ENCODE data around the gene ACTBL2.
A peak's percentile ranks its signal among the peaks of the same experiment; 100 is the strongest.
"Not testable (repeated sequence)": the region's sequence is repeated elsewhere in the genome, so short reads cannot be mapped to it uniquely, and the experiment has no call there.

Gene ACTBL2

DNA sequence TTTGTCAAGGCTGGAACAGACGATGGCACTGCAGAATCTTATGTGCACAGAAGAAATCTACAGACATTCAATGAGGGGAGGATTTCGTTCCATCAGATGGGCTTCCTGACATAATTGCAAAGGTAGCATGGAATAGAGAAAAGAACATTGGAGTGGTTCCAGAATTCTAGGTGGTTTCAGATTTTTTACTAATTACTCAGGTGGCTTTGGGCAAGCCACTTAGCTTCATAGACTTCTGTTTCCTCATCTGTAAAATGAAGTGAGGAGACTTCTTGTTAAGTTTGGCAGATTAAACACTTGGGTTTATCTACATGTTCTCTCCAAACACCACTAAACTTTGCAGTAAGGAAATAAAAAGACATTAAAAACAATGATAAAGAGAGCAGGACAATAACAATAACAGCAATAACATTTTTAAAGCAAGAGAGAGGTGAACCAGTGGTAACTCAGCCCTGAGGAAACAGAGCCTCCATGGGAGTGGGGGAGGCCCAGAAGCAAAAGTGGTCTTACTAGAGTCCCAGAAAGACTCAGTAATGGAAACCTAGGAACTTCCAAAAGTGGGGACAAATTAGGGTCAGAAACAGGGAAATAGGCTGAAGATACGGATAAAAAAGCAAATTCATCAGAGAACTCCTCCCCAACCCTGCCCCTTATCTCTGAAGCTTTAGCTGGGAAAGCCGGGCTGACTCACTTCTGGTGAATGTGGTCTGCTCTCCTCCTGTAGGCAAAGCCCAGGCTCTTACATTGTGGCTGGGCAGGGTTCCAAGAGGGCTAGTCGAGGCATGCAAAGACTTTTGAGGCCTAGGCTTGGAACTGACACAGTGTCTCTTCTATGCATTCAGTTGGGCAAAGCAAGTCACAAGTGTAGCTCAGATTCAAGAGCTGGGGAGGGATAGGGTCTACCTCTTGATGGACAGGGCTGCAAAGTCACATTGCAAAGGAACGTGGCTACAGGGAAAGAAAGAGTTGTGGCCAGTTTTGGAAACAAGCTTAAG, 11.8 kb upstream of the ACTBL2 start:
- DNase-seq, result no peak

DNA sequence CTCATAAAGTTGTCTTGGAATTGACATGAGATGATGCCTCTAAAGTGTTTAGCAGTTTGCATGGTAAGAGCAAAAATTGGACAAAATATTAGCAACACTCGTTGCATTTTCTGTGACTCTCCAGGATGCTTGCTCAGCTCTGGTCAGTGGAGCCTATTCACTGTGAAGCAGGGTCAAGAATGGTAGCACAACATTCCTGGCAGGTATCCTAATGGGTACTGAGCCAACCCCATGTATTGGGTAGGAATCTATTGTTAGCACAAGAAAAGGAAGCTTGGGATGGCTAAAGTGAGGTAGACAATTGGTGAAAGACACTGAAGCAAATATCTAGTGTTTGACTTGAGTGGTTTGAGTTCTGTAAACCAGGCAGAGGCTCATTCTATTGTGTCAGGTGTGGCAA, 10.4 kb upstream of the ACTBL2 start:
- no peak for DNase-seq

DNA sequence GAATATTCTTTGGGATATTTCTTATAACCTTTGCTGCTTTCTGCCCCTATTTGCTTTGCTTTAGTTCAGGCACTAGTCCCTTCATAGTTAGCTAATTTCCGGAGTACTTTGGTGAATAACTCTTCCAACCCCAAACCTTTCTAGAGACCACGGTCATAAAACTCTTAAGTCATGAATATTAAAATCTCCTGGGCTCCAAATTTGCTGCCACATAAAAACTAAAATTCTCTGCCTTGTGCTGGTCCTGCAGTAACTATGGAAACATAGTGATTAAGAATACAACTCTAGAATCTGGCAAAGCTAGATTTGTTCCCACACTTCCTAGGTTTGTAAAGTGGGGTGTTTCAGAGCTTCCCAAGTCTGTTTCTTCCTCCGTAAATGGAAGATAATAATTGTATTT, 10.0 kb upstream of the ACTBL2 start:
- no peak for DNase-seq

DNA sequence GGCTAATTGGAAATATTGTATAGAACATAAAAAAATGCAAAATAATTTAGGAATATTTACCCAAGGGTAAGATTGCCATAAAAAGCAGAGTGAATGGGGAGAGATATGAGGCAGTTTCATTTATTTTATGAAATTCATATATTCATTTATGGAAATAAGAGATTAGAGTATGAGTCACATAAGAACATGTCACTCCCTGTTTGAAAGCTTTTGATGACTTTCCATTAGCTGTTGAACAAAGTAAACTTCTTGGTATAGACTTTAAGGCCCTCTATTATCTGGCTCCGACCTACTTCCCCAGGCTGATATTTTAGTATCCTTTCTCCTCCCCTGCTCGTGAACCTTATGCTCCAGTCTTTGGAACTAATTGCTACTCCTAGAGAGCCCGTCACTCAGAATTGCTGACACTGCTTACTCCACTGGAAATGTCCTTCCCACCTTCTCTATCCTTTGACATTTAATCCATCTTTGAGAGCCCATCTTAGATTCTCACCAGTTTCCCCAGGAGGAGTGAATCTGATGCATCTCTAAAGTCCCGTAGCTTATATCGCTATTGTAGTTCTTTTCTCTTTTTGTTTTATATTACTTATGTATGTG, 8.9 kb upstream of the ACTBL2 start:
- no peak for DNase-seq

DNA sequence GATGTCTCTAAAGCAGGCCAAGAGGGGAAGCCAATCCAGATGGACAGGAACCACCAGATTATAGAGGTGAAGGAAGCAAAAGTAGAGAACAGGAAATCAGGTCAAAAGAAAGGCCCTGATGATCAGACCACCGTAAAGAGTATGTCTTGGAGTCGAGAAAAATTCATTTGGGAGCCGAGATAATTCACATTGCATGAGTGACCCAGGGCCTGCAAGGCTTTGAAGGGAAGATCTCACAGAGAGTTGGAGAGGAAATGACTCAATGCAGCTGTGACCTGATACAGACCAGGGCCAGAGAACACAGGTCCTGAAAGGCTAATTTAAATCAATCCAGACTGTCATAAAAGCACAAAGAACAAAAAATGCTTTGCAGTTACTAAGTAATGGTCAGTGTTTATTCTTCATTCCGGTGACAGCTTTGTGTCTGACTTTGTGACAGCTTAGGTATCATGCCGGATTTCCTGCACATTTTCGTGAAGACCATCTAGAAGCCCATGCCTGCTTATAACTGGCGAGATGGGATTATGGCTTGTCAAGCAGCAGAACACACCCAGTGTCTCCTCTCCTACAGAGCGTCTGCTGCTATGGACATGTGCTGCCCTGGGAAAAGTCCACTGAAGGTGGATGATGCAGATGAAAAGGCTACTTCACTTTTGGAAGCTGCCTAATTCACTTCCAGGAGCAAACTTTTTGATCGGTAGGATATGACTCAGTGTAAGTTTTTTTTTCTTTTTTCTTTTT, 5.8 kb upstream of the ACTBL2 start:
- no peak for DNase-seq

DNA sequence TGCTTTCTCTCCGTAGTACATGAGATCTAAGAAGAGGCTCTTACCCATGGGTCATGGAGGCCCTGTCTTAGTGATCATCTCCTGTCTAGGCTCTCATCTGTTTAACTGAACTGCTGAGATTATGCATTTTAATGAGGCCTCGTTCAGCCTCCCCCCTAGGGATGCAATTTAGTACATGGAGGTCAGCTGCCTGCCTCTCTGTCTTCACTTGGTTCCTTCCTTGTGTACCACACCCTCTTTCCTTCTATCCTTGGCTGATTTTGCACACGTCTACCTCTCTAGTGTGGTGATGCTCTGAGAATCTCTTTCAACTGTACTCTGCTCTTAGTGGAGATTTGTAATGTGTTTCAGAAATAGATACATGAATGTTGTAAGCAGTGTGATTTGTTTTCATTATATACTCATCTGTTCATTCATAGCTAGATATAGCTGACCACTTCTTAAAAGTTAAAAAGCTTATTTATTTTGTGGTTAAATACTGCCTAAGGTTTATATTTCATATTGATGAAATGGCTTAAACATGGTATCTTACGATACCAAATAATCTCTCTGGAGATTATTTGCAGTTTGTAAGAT, 3.5 kb upstream of the ACTBL2 start:
- no peak for DNase-seq

DNA sequence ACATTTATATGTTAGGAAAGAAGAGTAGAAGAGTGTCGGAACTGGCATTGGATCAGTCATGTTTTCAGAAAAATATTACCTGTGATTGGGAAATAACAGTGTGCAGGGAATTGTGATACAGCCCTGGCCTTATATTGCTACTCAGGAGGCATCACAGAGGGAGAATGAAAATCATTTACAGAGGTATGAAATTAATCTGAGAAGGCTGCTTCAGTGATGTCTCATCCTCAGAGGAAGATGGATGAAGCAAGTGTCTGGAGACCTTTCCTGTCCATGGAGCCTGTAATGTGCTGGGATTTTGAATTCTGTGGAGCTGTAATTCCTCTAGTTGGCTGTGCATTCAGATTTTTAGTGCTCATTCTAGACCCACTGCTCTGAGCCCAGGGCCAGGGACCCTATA, 3.8 kb downstream of the ACTBL2 start:
- DNase-seq, result no peak

DNA sequence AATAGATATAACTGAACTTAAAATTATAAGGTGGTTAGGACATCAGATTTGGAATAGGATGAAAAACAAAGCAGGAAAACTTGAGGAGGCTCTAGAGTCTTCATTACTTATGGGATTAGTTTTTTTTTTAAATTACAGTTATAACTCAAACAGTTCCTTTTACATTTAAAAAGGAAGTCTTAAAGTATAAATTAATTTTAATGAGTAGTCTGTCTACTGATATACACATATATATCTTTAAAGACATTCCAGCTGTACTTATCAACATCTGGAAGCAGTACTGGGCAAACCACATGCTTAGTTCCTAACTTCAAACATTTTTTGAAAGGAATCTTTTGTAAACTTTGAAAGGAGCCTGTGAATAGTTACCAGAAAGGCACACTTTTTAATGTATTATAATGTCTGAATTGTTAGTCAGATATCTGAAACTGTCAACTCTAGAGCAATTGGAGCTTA, 6.0 kb downstream of the ACTBL2 start:
- DNase-seq, result no peak

DNA sequence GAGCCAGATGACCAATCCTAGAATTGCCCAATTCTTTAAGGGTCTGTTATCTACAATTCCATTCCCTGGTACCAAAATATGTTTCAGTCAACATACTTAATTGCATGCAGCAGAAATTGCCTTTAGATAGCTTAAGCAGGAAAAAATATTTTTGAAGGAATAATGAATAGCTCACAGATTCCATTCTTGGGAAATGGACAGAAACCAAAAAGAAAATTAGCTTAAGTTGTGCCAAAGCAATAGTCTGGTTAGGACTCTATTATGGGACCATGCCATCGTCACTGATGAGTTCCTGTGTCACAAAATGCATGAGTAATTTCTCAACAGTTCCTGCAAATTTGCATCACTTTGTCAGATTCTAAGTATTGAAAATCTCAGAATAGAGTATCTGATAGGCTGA, 12.3 kb downstream of the ACTBL2 start:
- no peak for DNase-seq

DNA sequence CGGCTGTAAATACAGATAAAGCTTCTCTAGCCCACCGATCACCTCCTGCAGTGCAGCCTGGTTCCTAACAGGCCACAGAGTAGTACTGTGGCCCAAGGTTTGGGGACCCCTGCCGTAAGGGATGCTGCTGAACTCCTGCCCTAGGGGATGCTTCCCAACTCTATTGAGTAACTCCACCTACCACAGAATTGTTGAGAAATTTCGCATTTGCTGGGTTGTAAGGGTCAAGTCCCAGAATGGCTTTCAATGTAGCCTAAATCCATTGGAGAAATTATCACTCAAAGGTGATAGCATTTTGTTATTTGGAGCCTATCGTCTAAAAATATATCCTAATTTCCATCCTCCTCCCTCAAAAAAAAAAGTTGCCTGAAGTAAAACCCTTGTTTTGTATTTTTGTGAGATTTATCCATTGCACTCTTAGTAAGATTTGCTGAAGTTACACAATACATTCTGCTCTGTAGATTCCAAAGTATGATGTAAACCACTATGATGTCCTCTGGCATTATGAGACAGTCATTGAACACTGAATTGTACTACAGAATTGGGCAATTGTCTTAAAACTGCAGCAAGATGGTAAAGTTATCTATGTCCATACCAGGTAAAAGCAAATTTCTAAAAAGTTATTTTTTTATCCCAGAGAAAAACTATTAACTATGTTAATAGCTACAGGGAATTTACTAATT, 14.0 kb downstream of the ACTBL2 start:
- peak; percentile 6 to 32 for DNase-seq

DNA sequence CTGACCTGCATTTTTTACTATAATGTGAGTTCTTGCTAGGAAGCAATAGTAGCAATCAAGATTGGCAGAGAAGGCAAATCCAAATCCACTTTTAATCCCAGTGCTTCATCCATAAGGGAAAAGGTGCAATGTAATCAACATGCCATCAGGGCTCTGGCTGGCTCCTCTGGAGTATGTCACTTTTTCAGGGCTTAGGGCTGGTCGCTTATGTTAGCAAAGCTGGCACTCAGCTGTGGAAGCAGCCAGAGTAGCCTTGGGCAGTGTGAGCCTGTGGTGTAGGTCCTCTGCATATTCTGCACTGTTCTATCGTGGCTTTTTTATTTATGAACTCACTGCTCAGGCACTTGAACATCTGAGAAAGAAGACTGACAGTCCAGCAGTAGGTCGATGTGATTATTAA, 16.1 kb downstream of the ACTBL2 start:
- DNase-seq, result no peak

DNA sequence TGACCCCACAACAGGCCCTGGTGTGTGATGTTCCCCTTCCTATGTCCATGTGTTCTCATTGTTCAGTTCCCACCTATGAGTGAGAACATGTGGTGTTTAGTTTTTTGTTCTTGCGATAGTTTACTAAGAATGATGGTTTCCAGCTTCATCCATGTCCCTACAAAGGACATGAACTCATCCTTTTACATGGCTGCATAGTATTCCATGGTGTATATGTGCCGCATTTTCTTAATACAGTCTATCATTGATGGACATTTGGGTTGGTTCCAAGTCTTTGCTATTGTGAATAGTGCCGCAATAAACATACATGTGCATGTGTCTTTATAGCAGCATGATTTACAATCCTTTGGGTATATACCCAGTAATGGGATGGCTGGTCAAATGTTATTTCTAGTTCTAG, 22.6 kb downstream of the ACTBL2 start:
- DNase-seq, result not testable (repeated sequence)

DNA sequence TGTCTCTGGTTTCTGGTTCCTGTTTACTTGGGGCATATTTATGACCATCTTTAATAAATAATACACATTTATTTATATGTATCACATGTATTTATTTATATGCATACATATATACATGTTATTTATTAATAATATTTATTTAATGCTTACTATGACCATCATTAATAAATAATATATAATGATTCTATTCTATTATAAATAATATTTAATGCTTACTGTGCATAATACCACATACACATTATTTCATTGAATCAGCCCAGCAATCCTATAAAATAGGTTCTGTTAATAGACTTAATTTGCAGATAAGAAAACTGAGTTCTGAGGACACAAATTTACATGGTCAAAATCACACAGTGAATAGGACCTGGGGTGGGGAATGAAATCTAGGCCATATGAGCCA, 24.2 kb downstream of the ACTBL2 start:
- no peak for DNase-seq

DNA sequence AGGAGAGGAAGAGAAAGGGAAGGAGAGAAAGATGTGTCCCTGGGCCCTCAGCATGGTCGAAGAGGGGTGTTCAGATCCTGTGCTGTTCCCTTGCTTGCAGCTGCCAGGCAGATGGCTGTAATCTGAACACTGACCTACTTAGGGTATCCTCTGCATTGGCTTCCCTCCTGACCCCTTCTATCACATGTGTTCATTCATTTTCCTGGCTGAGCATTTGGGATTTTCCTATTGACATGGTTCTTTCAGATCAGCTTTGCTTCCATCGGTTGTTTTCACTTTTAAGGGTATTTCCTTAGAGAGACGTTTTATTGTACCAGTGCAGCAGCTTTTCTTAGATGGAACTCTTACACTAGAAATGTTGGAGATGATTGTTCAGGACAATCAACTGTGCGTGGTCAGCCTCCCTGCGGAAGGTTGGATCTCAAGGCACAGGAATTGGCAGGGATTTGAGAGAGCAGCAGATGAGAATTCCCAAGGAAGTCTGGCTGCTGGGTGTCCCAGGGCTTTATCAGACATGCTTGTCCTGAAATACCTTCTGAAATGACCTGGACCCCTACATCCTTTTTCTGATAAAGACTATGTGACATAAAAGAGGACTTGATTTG, 26.0 kb downstream of the ACTBL2 start:
- no peak for DNase-seq

DNA sequence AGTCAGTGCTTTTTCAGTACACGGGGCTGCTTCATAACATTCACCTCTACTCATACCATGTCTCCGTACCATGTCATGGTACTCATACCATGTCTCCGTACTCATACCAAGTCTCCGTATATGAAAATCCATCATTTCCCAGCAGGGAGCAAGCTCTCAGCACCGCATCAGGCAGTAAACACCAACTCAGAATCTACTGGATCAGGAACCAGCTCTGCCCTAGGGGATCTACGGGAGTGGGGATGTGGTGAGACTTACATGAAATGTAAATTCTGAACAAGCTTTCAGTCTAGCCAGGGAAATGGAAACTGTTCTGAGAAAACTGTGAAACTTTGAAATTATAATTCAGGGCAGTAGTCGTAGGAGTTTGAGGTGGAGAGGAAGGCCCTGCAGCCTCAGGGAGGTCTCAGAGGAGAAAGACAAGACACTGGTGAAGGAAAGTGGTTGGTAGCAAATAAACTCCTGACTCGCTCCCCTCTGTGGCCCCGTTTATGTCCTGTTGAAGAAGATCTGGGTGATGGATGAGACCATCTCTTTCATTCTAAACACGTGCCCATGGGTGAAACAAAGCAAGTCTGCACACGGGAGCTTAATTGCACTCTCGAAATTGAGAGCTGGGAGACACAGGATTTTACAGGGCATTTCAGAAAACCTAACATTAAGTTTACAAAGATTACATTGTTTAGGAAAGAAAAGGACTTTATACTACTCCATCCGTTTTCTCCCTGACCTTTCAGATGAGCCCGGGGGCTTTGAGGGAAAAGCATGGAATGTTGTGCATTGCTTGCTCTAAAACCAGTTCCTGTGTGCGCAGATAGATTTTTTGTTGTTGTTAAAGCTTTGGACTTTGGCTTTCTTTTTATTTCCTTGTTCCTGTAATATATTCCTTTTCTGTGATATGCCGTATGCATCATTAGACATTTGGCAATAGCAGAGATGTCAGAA, 26.8 kb downstream of the ACTBL2 start:
- DNase-seq, result no peak

DNA sequence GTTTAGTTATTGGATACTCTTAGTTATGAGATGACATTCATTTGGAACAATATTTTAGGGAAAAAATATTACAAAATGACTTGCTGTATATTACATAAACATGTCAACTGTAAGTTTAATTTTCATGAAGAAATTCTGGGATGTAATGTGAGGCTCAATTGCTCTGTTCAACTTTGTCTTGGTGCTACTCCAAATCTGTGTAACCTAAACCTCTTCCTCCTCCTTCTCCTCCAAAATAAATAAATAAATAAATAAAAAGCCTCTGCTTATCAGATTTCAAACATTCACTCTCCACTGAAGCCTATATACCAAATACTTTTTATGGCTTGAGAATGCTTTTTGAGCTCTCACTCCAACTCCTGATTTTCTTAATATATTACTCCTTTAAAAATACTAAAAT, 27.7 kb downstream of the ACTBL2 start:
- no peak for DNase-seq

DNA sequence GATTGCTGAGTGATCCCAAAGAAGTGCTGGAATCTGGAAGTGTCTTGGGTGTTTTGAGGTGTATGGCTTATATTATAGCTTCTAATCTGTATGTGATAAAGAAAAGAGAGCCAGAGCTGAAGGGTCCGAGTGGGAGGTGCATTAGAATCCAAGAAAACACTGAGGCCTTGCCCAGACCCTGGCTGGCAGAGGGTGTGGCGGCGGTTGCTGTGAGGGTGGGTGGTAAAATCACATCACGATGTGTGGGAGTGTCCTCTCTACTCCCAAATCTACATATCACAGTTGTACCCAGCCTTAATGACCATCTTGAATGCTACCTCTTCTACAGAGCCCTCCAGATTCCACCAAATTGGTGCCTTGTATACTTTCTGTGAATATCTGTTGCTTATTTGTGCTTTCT, 28.9 kb downstream of the ACTBL2 start:
- no peak for DNase-seq

DNA sequence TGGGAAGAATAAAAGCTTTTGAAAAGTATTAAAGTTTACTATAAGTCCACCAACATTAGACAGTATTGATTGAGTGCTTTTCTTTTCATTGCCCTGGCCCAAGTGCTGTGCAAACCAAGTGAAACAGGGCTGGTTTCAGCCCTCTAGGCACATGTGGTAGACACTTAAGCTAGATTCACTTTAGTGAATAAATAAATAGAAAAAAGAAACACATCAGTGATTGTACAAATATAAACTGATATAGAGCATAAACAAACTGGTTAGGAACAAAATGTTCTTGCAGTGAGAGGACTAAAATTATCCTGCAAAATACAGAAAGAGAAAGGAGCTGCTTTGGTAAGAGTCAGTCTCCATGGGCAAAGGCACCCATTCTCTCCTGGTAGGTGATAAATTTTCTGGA, 29.7 kb downstream of the ACTBL2 start:
- DNase-seq, result no peak

DNA sequence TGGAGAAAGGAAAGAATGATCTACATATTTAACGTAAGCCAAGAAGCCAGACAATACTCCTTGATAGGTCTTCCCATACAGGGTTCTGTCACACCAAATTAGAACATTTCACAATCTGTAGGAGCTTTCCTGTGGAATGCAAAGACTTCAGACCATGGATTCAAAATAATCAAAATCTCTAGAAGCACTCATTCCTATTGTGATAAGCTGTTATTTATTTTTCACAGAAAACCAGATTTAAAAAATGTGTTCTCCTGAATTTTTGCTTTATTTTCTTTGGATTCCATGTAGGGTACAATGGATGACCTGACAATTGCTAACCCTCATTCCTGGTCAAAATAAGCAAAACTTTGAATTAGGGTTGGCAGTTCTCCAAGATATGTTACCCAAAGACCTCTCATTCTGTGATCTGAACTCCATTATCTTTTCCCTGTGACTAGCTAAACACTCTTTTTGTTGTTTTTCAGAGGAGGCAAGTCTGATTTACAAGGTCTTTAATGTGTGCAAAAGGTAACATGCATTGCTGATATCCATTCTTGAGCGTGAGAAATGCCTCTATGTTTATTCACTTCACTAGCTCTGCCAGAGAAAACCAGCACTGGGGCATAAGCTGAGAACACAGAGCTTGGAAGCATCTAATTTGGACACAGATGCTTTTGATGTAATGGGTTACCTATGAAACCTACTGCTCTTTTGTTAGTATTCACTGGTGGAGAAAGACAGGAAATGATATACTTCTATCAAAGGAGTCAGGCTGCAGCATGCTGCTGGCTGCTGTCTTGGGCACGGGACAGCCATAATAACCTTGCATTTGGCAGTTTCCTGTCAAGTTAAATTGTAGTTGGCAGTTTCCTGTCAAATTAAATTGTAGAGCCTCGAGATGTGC, 31.4 kb downstream of the ACTBL2 start:
- no peak for DNase-seq

DNA sequence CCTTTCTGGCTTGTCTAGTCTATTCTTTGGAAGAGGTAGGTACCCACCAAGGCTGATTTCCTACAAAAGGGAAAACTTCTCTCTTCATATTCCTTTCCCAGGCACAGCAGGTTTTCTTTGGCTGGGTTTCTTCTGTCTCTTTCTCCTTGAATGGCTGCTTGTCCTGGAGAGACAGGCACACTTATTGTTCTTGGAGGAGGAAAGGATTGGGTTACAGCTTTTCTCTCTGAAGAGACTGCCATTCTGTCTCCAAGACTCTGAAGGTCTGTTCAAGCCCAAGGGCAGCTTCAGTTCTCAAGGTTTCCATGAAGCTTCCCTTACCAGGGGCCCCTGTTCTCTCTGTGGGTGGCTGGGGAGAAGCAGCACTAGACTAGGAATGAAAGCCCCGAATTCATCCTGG, 33.9 kb downstream of the ACTBL2 start:
- DNase-seq, result no peak

Measured in inflammatory macrophage treated with lipopolysaccharide for 1 hour (primary cell).